OCI-LY3 (cell line): ENCODE measurements around the gene RHOBTB3.
"Not testable (repeated sequence)": the region's sequence is repeated elsewhere in the genome, so short reads cannot be mapped to it uniquely, and the experiment has no call there.

Source experiments
- EZH2phosphoT487 ChIP-seq: fragments of 200-600 bp; shearing (Covaris generic); IDR thresholded peaks from 2 replicates; pipeline ENCODE4 v1.6.1; 2018; ENCODE audit warnings: antibody characterized with exemption, mixed run types, low read depth
- TF ChIP-seq, protein P1 (sequence below): fragments of 200-600, 300-600 bp; sonication (generic); IDR thresholded peaks from 2 replicates; pipeline ENCODE4 v1.5.1; 2014; ENCODE audit warnings: antibody characterized with exemption, low read length, low read depth

DNA sequence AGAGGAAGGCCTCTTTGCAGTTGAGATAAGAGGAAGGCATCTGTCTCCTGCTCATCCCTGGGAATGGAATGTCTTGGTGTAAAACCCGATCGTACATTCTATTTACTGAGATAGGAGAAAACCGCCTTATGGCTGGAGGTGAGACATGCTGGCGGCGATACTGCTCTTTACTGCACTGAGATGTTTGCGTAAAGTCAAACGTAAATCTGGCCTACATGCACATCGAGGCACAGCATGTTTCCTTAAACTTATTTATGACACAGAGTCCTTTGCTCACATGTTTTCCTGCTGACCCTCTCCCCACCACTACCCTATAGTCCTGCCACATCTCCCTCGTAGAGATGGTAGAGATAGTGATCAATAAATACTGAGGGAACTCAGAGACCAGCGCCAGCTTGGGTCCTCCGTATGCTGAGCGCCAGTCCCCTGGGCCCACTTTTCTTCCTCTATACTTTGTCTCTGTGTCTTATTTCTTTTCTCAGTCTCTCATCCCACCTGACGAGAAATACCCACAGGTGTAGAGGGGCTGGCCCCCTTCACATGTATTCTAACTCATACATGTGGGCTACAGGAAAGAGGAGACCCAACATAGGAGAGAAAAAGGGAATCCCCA lies 80.4 kb downstream of the RHOBTB3 start:
- TF ChIP-seq, protein P1, sequence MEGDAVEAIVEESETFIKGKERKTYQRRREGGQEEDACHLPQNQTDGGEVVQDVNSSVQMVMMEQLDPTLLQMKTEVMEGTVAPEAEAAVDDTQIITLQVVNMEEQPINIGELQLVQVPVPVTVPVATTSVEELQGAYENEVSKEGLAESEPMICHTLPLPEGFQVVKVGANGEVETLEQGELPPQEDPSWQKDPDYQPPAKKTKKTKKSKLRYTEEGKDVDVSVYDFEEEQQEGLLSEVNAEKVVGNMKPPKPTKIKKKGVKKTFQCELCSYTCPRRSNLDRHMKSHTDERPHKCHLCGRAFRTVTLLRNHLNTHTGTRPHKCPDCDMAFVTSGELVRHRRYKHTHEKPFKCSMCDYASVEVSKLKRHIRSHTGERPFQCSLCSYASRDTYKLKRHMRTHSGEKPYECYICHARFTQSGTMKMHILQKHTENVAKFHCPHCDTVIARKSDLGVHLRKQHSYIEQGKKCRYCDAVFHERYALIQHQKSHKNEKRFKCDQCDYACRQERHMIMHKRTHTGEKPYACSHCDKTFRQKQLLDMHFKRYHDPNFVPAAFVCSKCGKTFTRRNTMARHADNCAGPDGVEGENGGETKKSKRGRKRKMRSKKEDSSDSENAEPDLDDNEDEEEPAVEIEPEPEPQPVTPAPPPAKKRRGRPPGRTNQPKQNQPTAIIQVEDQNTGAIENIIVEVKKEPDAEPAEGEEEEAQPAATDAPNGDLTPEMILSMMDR, result not testable (repeated sequence)
- TF ChIP-seq EZH2phosphoT487, result not testable (repeated sequence)
